K562 (cell line): ENCODE results near the gene NKAPL. TPM values are rescaled to one million over a fixed set of nuclear protein-coding genes. Genes with fewer than 3 reads are reported as not detected.

Experiments
- ARID3A ChIP-seq: IDR thresholded peaks from 2 replicates; pipeline ENCODE4 v1.6.1; 2012; ENCODE audit warnings: low read depth, low read length, improper control_type of control experiment, borderline replicate concordance
- BDP1 ChIP-seq: IDR thresholded peaks from 3 replicates; pipeline ENCODE4 v1.6.1; 2011; ENCODE audit not compliant: insufficient read length, insufficient read depth
- GMEB1 ChIP-seq: fragments of 250-450 bp; sonication (Bioruptor Pico); IDR thresholded peaks from 2 replicates; pipeline ENCODE4 v1.4.0; 2020; ENCODE audit warnings: mild to moderate bottlenecking
- ID3 ChIP-seq, 2 experiments: fragments of 250-450 bp in 1 of 2; fragments of 450-650 bp in 1 of 2; sonication (Bioruptor Pico) in 1 of 2; IDR thresholded peaks; 2 replicates each; pipeline versions ENCODE4 v1.6.1 to v1.8.0; 2016 to 2021; ENCODE audit warnings: mild to moderate bottlenecking in 2 of 2, moderate library complexity in 2 of 2, missing compliant biosample characterization in 1 of 2, missing genetic modification characterization in 1 of 2
- ILK ChIP-seq: fragments of 450-650 bp; IDR thresholded peaks from 2 replicates; pipeline ENCODE4 v1.6.1; 2016; ENCODE audit warnings: missing genetic modification characterization, low read depth, mild to moderate bottlenecking, missing compliant biosample characterization, moderate library complexity, borderline replicate concordance
- KLF16 ChIP-seq: IDR thresholded peaks from 2 replicates; pipeline ENCODE4 v1.6.1; 2016; ENCODE audit warnings: antibody characterized with exemption
- MTA3 ChIP-seq: fragments of 450-650 bp; formaldehyde crosslinking; IDR thresholded peaks from 2 replicates; pipeline ENCODE4 v1.6.1; 2017; ENCODE audit warnings: mild to moderate bottlenecking, borderline replicate concordance
- PHF8 ChIP-seq: fragments of 200-600 bp; sonication (generic); IDR thresholded peaks from 2 replicates; pipeline ENCODE4 v1.6.1; 2012; ENCODE audit warnings: mixed run types, mild to moderate bottlenecking, inconsistent platforms, low read length, moderate library complexity, borderline replicate concordance
- PPARD ChIP-seq: fragments of 250-450 bp; sonication (Bioruptor Pico); IDR thresholded peaks from 2 replicates; pipeline ENCODE4 v1.8.0; 2022; ENCODE audit warnings: inconsistent platforms, mild to moderate bottlenecking, moderate library complexity
- TAF9B ChIP-seq: fragments of 450-650 bp; IDR thresholded peaks from 2 replicates; pipeline ENCODE4 v1.6.1; 2018; ENCODE audit warnings: mild to moderate bottlenecking; ENCODE audit not compliant: partially characterized antibody
- XRCC4 ChIP-seq: IDR thresholded peaks from one replicate; pipeline ENCODE4 v1.6.1; 2011; ENCODE audit not compliant: insufficient read depth, insufficient read length; ENCODE audit errors: extremely low read depth
- ZC3H4 ChIP-seq: sonication (generic); formaldehyde crosslinking; IDR thresholded peaks from 2 replicates; pipeline ENCODE4 v1.9.0; 2021; ENCODE audit warnings: missing genetic modification reagents, borderline replicate concordance
- ZFP91 ChIP-seq: sonication (generic); formaldehyde crosslinking; IDR thresholded peaks from 2 replicates; pipeline ENCODE4 v1.8.0; 2022; ENCODE audit warnings: mild to moderate bottlenecking, missing genetic modification reagents
- ZFPM2 ChIP-seq: fragments of 250-450 bp; sonication (Bioruptor Pico); IDR thresholded peaks from 2 replicates; pipeline ENCODE4 v1.5.1; 2022; ENCODE audit warnings: mild to moderate bottlenecking
- ZKSCAN1 ChIP-seq: fragments of 150-350 bp; IDR thresholded peaks from 2 replicates; pipeline ENCODE4 v1.6.1; 2016; ENCODE audit warnings: low read depth, low read length
- ZNF217 ChIP-seq: sonication (generic); formaldehyde crosslinking; IDR thresholded peaks from 2 replicates; pipeline ENCODE4 v1.8.0; 2022; ENCODE audit warnings: mild to moderate bottlenecking, missing genetic modification reagents
- ZNF347 ChIP-seq: fragments of 450-650 bp; formaldehyde crosslinking; IDR thresholded peaks from 2 replicates; pipeline ENCODE4 v1.4.0; 2020; ENCODE audit warnings: low read depth, mild to moderate bottlenecking, moderate library complexity
- ZNF398 ChIP-seq: fragments of 250-450 bp; sonication (Bioruptor Pico); IDR thresholded peaks from 2 replicates; pipeline ENCODE4 v1.8.0; 2021; ENCODE audit warnings: moderate library complexity, mild to moderate bottlenecking, inconsistent platforms
- ZNF561 ChIP-seq: fragments of 450-650 bp; formaldehyde crosslinking; conservative IDR thresholded peaks from 2 replicates; pipeline ENCODE4 v1.4.0; 2020; ENCODE audit warnings: mild to moderate bottlenecking, moderate library complexity
- polyA plus RNA-seq, 8 experiments: library from polyadenylated mRNA; depleted of rRNA in 4 of 8; stranded (reverse) in 5 of 8; unstranded in 3 of 8; fragments of >200 nt; fragmentation: Nextera tagmentation in 2 of 8; fragmentation: Illumina TruSeq in 1 of 8; extraction: Ambion mirVana in 2 of 8; extraction: Trizol in 1 of 8; gene quantifications; 2 replicates each; pipeline versions ENCODE4 v1.2.1 to v1.2.3, GENCODE V29; 2011 to 2014; ENCODE audit warnings: inconsistent platforms in 1 of 8, missing spikeins in 1 of 8
- total RNA-seq, 7 experiments: library from RNA; depleted of rRNA in 6 of 7; stranded (reverse); fragments of >200 nt in 6 of 7; fragmentation: Illumina TruSeq in 2 of 7; extraction: Trizol in 2 of 7; gene quantifications; 2 replicates each; pipeline versions ENCODE4 v1.2.1 to v1.2.3, GENCODE V29; 2011 to 2021; ENCODE audit warnings: low replicate concordance in 1 of 7

Gene NKAPL
- total and polyA plus RNA-seq, 9 of the 15 experiments (the other 6 are each of a cell fraction or from before 2014, with no cell fraction given), result not detected

GRCh38 chr6:28218312-28219248 lies 40.5 kb upstream of the NKAPL start (continued):
- TF ChIP-seq BDP1, result no peak
- TF ChIP-seq ILK (tag), result no peak
- no peak; the same call in 1 of the 2 replicates for TF ChIP-seq MTA3
- 0 out of 2 replicates have a peak, but pooled peaks have one; percentile 11 for TF ChIP-seq ARID3A
- no peak for TF ChIP-seq ZFPM2 (CRISPR knock-in tag)
- TF ChIP-seq ZNF217, result no peak
- no peak for TF ChIP-seq ZC3H4
- TF ChIP-seq GMEB1 (CRISPR knock-in tag), result peak; percentile 39; the same call in 1 of the 2 replicates
- TF ChIP-seq ZNF398, result no peak
- TF ChIP-seq ZFP91 (CRISPR knock-in tag), result no peak
- peak; percentile 84; the same call in 1 of the 2 replicates for TF ChIP-seq PHF8
- TF ChIP-seq KLF16, result no peak
- no peak for TF ChIP-seq PPARD
- no peak for TF ChIP-seq ID3 (CRISPR knock-in tag; IDR thresholded peaks at IDR 0.05)
- TF ChIP-seq ID3 (tag; IDR thresholded peaks at IDR 0.05), result no peak
- TF ChIP-seq ZNF347 (CRISPR knock-in tag), result no peak
- peak; percentile 79 for TF ChIP-seq TAF9B
- TF ChIP-seq ZKSCAN1, result no peak
- TF ChIP-seq ZNF561, result no peak
- no peak for TF ChIP-seq XRCC4
